ENCODE results near the gene ITFG2. TPM values are rescaled to one million over a fixed set of nuclear protein-coding genes. Genes with fewer than 3 reads are reported as not detected.
A peak's percentile ranks its signal among the peaks of the same experiment; 100 is the strongest.
"Not testable (repeated sequence)": the region's sequence is repeated elsewhere in the genome, so short reads cannot be mapped to it uniquely, and the experiment has no call there.

ITFG2 gene
- 42.7 TPM for polyA plus RNA-seq
- long read RNA-seq, donor 1, partial matches to known transcripts, result 0 of 2 reads
- long read RNA-seq, donor 1, other reads (novel, unspliced or antisense), result 0 of 2 reads
- long read RNA-seq, donor 2, partial matches to known transcripts, result 0 of 7 reads
- long read RNA-seq, donor 2, other reads (novel, unspliced or antisense), result 0 of 7 reads
- long read RNA-seq, donor 3, result 0 reads
- long read RNA-seq, donor 4, partial matches to known transcripts, result 0 of 2 reads
- long read RNA-seq, donor 4, other reads (novel, unspliced or antisense), result 0 of 2 reads
- long read RNA-seq, donor 5, partial matches to known transcripts, result 0 of 8 reads
- long read RNA-seq, donor 5, other reads (novel, unspliced or antisense), result 0 of 8 reads
- long read RNA-seq, donor 6, transcript ITFG2-201 (12 exons, 2,361 nt), result major isoform, 8 of 9 reads
- long read RNA-seq, donor 6, partial matches to known transcripts, result 0 of 9 reads
- long read RNA-seq, donor 6, other reads (novel, unspliced or antisense), result 0 of 9 reads
- long read RNA-seq, donor 7, partial matches to known transcripts, result 0 of 4 reads
- long read RNA-seq, donor 7, other reads (novel, unspliced or antisense), result 0 of 4 reads
- long read RNA-seq, donor 8, transcript ITFG2-201 (12 exons, 2,361 nt), result major isoform, 6 of 9 reads
- long read RNA-seq, donor 8, partial matches to known transcripts, result 0 of 9 reads
- long read RNA-seq, donor 8, other reads (novel, unspliced or antisense), result 0 of 9 reads
- long read RNA-seq, donor 9, transcript ITFG2-201 (12 exons, 2,361 nt), result major isoform, 6 of 11 reads
- long read RNA-seq, donor 9, partial matches to known transcripts, result 0 of 11 reads
- long read RNA-seq, donor 9, other reads (novel, unspliced or antisense), result 0 of 11 reads
- long read RNA-seq, donor 10, transcript ITFG2-201 (12 exons, 2,361 nt), result major isoform, 5 of 22 reads
- long read RNA-seq, donor 10, partial matches to known transcripts, result 13 of 22 reads
- long read RNA-seq, donor 10, other reads (novel, unspliced or antisense), result 0 of 22 reads
- long read RNA-seq, donor 11, partial matches to known transcripts, result 0 of 5 reads
- long read RNA-seq, donor 11, other reads (novel, unspliced or antisense), result 0 of 5 reads

- DNase-seq, result peak; percentile 98 to 100
These were observed at the start of gene ITFG2 for GRCh38 chr12:2812290-2813213. Gene ITFG2, plus strand, starts transcription at chr12:2812668. Its CDS starts 93 bp downstream, at chr12:2812761.

GRCh38 chr12:2764398-2764797 is 48.1 kb upstream of the ITFG2 start:
- no peak for DNase-seq
- Histone ChIP-seq H3K36me3 (ENCODE audit: control insufficient read depth, insufficient read depth, low read length) (no peaks in the 10 kb centered on the region), H3K4me1 (ENCODE audit: control insufficient read depth, insufficient read depth, low read length) (no peaks in the 10 kb centered on the region), H3K4me3 (ENCODE audit: low read length) (no peak overlapping the region), H3K27ac (ENCODE audit: low read length) (no peak overlapping the region), H3K9me3 (ENCODE audit: control insufficient read depth, low read depth, low read length) (no peaks in the 10 kb centered on the region), H3K27me3 (ENCODE audit: control insufficient read depth, insufficient read depth, low read length) (no peaks in the 10 kb centered on the region)

More at GRCh38 chr12:2812290-2813213, at the start of gene ITFG2:
- H3K27ac ChIP-seq (ENCODE audit: low read length), result peak within 1 kb of the TSS; percentile 86
- H3K4me1 ChIP-seq (ENCODE audit: control insufficient read depth, insufficient read depth, low read length), result no peaks in the 10 kb centered on the region
- H3K27me3 ChIP-seq (ENCODE audit: control insufficient read depth, insufficient read depth, low read length), result no peaks in the 10 kb centered on the region
- no CpG with 5 or more reads among the region's 48 CpGs for WGBS (ENCODE audit: insufficient coverage, low lambda C conversion rate)
- peak within 1 kb of the TSS; percentile 59 for H3K4me3 ChIP-seq (ENCODE audit: low read length)
- no peaks in the 10 kb centered on the region for H3K9me3 ChIP-seq (ENCODE audit: control insufficient read depth, low read depth, low read length)
- peaks cover 13% of the 10 kb centered on the region for H3K36me3 ChIP-seq (ENCODE audit: control insufficient read depth, insufficient read depth, low read length)

GRCh38 chr12:2765052-2765451 is 47.4 kb upstream of the ITFG2 start:
- H3K9me3 ChIP-seq (ENCODE audit: control insufficient read depth, low read depth, low read length), result no peaks in the 10 kb centered on the region
- DNase-seq, result no peak
- no peak overlapping the region for H3K4me3 ChIP-seq (ENCODE audit: low read length)
- no peak overlapping the region for H3K27ac ChIP-seq (ENCODE audit: low read length)
- WGBS (ENCODE audit: insufficient coverage, low lambda C conversion rate), result no CpG with 5 or more reads among the region's 4 CpGs
- no peaks in the 10 kb centered on the region for H3K4me1 ChIP-seq (ENCODE audit: control insufficient read depth, insufficient read depth, low read length)
- H3K27me3 ChIP-seq (ENCODE audit: control insufficient read depth, insufficient read depth, low read length), result no peaks in the 10 kb centered on the region
- no peaks in the 10 kb centered on the region for H3K36me3 ChIP-seq (ENCODE audit: control insufficient read depth, insufficient read depth, low read length)

GRCh38 chr12:2765608-2766007 is 46.9 kb upstream of the ITFG2 start:
- Histone ChIP-seq H3K27me3 (ENCODE audit: control insufficient read depth, insufficient read depth, low read length) (no peaks in the 10 kb centered on the region), H3K9me3 (ENCODE audit: control insufficient read depth, low read depth, low read length) (no peaks in the 10 kb centered on the region), H3K4me1 (ENCODE audit: control insufficient read depth, insufficient read depth, low read length) (no peaks in the 10 kb centered on the region), H3K4me3 (ENCODE audit: low read length) (no peak overlapping the region), H3K36me3 (ENCODE audit: control insufficient read depth, insufficient read depth, low read length) (no peaks in the 10 kb centered on the region), H3K27ac (ENCODE audit: low read length) (no peak overlapping the region)
- WGBS (ENCODE audit: insufficient coverage, low lambda C conversion rate), result no CpG with 5 or more reads among the region's 6 CpGs
- no peak for DNase-seq

GRCh38 chr12:2768224-2768961 is 44.1 kb upstream of the ITFG2 start:
- H3K4me1 ChIP-seq (ENCODE audit: control insufficient read depth, insufficient read depth, low read length), result no peaks in the 10 kb centered on the region
- DNase-seq, result no peak
- H3K27me3 ChIP-seq (ENCODE audit: control insufficient read depth, insufficient read depth, low read length), result no peaks in the 10 kb centered on the region
- no peak overlapping the region for H3K4me3 ChIP-seq (ENCODE audit: low read length)
- no peaks in the 10 kb centered on the region for H3K9me3 ChIP-seq (ENCODE audit: control insufficient read depth, low read depth, low read length)
- no CpG with 5 or more reads among the region's 10 CpGs for WGBS (ENCODE audit: insufficient coverage, low lambda C conversion rate)
- H3K36me3 ChIP-seq (ENCODE audit: control insufficient read depth, insufficient read depth, low read length), result no peaks in the 10 kb centered on the region
- no peak overlapping the region for H3K27ac ChIP-seq (ENCODE audit: low read length)

GRCh38 chr12:2769866-2770533 is 42.5 kb upstream of the ITFG2 start:
- Histone ChIP-seq H3K9me3 (ENCODE audit: control insufficient read depth, low read depth, low read length) (no peaks in the 10 kb centered on the region), H3K4me3 (ENCODE audit: low read length) (no peak overlapping the region), H3K4me1 (ENCODE audit: control insufficient read depth, insufficient read depth, low read length) (no peaks in the 10 kb centered on the region), H3K27me3 (ENCODE audit: control insufficient read depth, insufficient read depth, low read length) (no peaks in the 10 kb centered on the region), H3K36me3 (ENCODE audit: control insufficient read depth, insufficient read depth, low read length) (no peaks in the 10 kb centered on the region), H3K27ac (ENCODE audit: low read length) (no peak overlapping the region)
- DNase-seq, result peak in 1 of 2 donors; percentile 26
- no CpG with 5 or more reads among the region's 11 CpGs for WGBS (ENCODE audit: insufficient coverage, low lambda C conversion rate)

DNA sequence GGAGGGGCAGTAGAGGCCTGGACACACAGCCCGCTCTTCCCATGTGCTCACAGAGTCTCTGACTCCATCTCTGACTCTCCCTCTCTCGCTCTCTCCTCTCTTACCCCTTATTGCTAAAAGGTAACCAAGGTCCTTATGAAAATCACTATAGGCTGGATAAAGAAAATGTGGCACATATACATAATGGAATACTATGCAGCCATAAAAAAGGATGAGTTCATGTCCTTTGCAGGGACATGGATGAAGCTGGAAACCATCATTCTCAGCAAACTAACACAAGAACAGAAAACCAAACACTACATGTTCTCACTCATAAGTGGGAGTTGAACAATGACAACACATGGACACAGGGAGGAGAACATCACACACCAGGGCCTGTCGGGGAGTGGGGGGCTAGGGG is 41.9 kb upstream of the ITFG2 start:
- H3K9me3 ChIP-seq (ENCODE audit: control insufficient read depth, low read depth, low read length); DNase-seq; H3K4me3 ChIP-seq (ENCODE audit: low read length); H3K27me3 ChIP-seq (ENCODE audit: control insufficient read depth, insufficient read depth, low read length); H3K4me1 ChIP-seq (ENCODE audit: control insufficient read depth, insufficient read depth, low read length); H3K36me3 ChIP-seq (ENCODE audit: control insufficient read depth, insufficient read depth, low read length); H3K27ac ChIP-seq (ENCODE audit: low read length): not testable (repeated sequence)
- no CpG with 5 or more reads among the region's 3 CpGs for whole genome bisulfite sequencing (ENCODE audit: insufficient coverage, low lambda C conversion rate)

GRCh38 chr12:2772370-2772769 is 40.1 kb upstream of the ITFG2 start:
- Histone ChIP-seq H3K27me3 (ENCODE audit: control insufficient read depth, insufficient read depth, low read length) (no peaks in the 10 kb centered on the region), H3K9me3 (ENCODE audit: control insufficient read depth, low read depth, low read length) (no peaks in the 10 kb centered on the region), H3K4me3 (ENCODE audit: low read length) (no peak overlapping the region), H3K36me3 (ENCODE audit: control insufficient read depth, insufficient read depth, low read length) (no peaks in the 10 kb centered on the region), H3K27ac (ENCODE audit: low read length) (no peak overlapping the region), H3K4me1 (ENCODE audit: control insufficient read depth, insufficient read depth, low read length) (no peaks in the 10 kb centered on the region)
- WGBS (ENCODE audit: insufficient coverage, low lambda C conversion rate), result 0% methylated on average over 1 of the region's 4 CpGs
- no peak for DNase-seq
